ENCODE measurements around the gene VARS2. TPM values are rescaled to one million over a fixed set of nuclear protein-coding genes. Genes with fewer than 3 reads are reported as not detected.

VARS2 gene
- polyA plus RNA-seq, 1 of the 3 experiments (the other 2 are of a cell fraction) = 31.2 TPM

GRCh38 chr6:30894381-30894780 is 19.7 kb upstream of the VARS2 start:
- Histone ChIP-seq H3K4me2 (no peak overlapping the region), H3F3A (replicated peaks; ENCODE audit: insufficient read depth) (no peaks in the 10 kb centered on the region), H3K9ac (no peak overlapping the region), H2AFZ (ENCODE audit: low read depth) (no peak overlapping the region), H3K9me3 (no peaks in the 10 kb centered on the region), H3K79me2 (ENCODE audit: insufficient read depth) (peaks cover 14% of the 10 kb centered on the region; the same call in 1 of the 2 replicates), H3K36me3 (replicated peaks in 1 of 2; ENCODE audit: control insufficient read depth in 1 of 2, insufficient read depth in 2 of 2, low read length in 1 of 2) (peaks cover 10 to 71% of the 10 kb centered on the region in 2 experiments), H3K4me3 (ENCODE audit: low read depth in 2 of 2, low read length in 1 of 2) (no peak overlapping the region), H3K4me1 (ENCODE audit: control insufficient read depth in 1 of 2, insufficient read depth in 2 of 2, low read depth in 1 of 2, low read length in 1 of 2) (peaks cover 0 to 6% of the 10 kb centered on the region in 2 experiments; a peak in 1 of 4 replicates), H4K20me1 (ENCODE audit: insufficient read depth) (no peaks in the 10 kb centered on the region), H3K27ac (ENCODE audit: low read depth in 2 of 2, low read length in 1 of 2) (no peak overlapping the region), H3K27me3 (ENCODE audit: insufficient read depth) (no peaks in the 10 kb centered on the region), H3K9me2 (no peaks in the 10 kb centered on the region)
- DNase-seq = peak; percentile 24
- POLR2A ChIA-PET = no interaction called here
- CTCF ChIA-PET = no interaction called here
- TF ChIP-seq ZBTB33 (IDR thresholded peaks at IDR 0.05; ENCODE audit: borderline replicate concordance, low read depth) (no peak), TEAD4 (IDR thresholded peaks at IDR 0.05; ENCODE audit: borderline replicate concordance, insufficient read depth) (no peak), TAF1 (IDR thresholded peaks at IDR 0.05; ENCODE audit: borderline replicate concordance, low read depth, low read length) (no peak), CTCF (IDR thresholded peaks at IDR 0.05) (no peak), PBX3 (IDR thresholded peaks at IDR 0.05) (no peak), GATA2 (CRISPR knock-in tag; IDR thresholded peaks at IDR 0.05) (no peak), RCOR1 (IDR thresholded peaks at IDR 0.05; ENCODE audit: low read length) (no peak), NRF1 (IDR thresholded peaks at IDR 0.05; ENCODE audit: low read depth, low read length) (no peak), RFX5 (IDR thresholded peaks at IDR 0.05; ENCODE audit: low read length) (no peak), GABPA (IDR thresholded peaks at IDR 0.05; ENCODE audit: low read depth) (no peak), MXI1 (IDR thresholded peaks at IDR 0.05; ENCODE audit: low read depth, low read length) (no peak), FOSL2 (IDR thresholded peaks at IDR 0.05; ENCODE audit: borderline replicate concordance, low read depth) (no peak), SIN3A (IDR thresholded peaks at IDR 0.05; ENCODE audit: borderline replicate concordance, low read depth, low read length) (no peak)
- WGBS (ENCODE audit: low lambda C conversion rate) = 98% methylated on average over 7 of the region's 12 CpGs
